HG02884 (cell line): ENCODE results near the gene FHOD3.

Source experiments
- ATAC-seq: cut with Tn5 transposase; IDR thresholded peaks from one replicate; pipeline ENCODE4 v1.9.1; 2021; ENCODE audit warnings: mild to moderate bottlenecking, moderate library complexity; ENCODE audit not compliant: unreplicated experiment

FHOD3 gene

DNA sequence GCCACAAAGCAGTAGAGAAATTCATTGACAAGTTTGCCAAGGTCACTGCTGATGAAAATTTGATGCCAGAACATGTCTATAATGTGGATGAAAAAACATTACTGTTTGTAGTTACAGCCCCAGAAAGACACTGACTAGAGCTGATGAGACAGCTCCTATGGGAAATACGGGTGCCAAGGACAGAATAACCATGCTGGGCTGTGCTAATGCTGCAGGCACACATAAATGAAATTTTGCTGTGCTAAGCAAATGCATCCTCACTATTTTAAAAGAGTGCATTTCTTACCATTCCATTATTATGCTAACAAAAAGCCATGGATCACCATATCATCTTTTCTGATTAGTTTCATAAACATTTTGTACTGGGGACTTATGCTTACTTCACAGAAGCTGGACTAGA is 208.2 kb downstream of the FHOD3 start:
- ATAC-seq, result no peak

DNA sequence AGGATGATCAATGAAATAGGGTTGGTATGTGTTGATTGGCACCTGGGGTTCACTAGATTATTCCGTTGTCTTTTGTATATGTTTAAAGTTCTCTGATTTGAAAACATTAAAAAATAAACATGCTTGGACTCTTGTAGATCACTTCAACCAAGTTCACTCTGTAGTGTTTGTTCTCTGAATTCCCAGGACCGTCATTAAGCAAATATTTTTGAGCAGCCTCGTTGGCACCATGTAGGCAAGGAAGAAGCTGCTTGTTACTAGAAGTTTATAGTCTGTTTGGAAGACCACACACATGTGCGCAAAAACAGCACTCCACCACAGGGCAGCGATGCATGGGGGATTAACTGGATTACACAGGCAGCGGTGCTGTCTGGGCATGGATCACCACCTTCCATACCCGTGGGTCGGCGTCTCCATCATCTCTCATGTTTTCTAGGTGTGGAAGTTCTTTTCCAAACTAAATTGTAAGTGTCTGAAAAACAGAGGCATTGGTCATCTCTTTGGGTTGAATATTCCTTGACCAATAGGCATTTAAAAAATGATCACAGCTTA is 212.2 kb downstream of the FHOD3 start:
- ATAC-seq, result no peak

- ATAC-seq, result no peak
Measured at GRCh38 chr18:36511791-36512352, 214.4 kb downstream of the FHOD3 start.

- no peak for ATAC-seq
Measured at GRCh38 chr18:36513556-36513955, 216.0 kb downstream of the FHOD3 start.

DNA sequence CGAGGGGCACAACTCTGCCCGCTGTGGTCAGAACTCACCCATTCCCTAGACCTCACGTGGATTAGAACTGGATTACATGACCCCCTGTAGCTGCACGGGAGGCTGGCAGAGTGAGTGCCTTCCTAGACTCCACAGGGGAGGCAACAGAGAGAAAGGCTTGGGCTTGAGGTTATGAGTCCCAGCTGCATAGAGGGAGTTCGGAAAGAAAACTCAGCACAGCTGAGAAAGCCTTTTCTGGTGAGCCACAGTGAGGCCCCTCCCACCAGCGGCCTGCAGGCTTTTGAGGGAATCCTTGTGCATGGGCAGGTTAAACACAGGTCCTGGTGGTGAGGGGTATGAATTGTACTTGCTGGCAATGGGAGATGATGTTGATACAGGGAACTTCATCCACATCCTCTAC is 217.3 kb downstream of the FHOD3 start:
- ATAC-seq, result no peak

DNA sequence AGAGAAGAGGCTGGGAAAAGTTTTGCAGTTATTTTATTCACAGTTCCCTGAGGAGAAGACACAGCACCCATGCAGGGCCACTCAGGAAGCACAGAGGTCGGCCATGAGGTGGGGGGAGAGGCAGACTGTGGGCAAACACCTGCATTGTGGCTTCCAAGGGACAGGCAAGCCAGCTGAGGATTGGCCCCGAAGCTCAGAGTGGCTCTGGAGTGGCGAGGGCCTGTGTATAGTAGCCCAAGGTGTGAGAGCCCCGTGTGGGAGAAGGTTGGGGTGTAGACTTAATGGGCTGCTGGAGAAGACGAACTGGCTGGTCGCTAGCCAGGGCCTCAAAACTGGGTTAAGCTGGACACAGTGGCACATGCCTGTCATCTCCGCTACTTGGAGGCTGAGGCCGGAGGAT is 218.7 kb downstream of the FHOD3 start:
- no peak for ATAC-seq

DNA sequence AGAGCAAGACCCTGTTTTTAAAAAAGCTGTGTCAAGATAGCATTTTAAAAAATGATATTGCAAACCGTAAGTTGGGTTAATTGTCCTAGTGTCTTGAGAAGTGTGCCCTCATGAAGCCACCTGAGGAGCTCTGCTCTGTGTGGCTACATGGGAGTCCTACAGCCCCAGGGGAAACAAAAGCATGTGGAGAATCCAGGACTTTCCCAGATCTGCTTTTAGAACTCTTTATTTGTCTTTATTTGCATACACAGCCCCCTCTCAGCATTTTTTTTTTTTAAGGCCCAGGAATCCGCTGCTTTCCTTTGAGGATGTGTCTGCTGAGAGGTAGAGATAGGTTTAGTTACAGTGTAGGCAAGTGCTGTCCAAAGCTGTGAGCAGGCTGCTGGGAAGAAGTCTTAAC is 219.2 kb downstream of the FHOD3 start:
- no peak for ATAC-seq

DNA sequence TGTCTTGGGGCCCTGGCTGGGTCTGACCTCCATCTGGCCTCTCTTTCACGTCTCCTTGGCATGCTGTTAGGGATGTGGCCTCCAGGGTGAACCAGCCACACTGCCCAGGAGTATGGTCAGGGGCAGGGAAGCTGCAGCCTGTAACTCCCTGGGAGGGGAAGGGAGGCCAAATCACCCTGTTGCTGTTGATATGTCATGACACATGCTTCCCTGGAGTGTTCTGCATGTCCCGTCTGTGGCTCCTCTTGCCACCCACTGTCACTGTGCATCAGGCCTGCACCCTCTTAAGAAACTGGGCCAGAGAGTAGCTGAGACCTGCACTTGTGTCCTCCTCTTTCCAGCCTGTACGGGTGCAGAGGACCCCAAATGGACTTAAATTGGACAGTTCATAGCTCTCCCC is 221.3 kb downstream of the FHOD3 start:
- ATAC-seq, result no peak

DNA sequence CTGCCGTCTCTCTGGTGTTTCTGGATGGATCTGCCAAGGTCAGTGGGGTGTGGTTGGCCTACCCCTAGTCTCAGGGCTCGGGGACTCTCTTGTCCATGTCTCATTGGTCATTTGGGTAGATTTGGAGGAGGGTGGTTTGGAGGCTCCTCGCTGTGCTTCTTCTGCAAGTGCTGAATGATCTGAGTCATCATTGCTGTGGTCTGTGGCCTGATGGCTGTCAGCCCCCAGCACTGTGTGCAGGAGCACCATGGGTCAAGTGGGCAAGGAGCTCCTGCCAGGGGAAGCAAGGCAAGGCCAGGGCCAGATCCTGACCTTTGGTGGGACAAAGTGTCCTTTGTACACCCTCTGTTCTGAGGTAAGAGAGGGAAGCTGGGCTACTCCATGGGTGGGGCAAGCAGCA is 221.8 kb downstream of the FHOD3 start:
- no peak for ATAC-seq

GRCh38 chr18:36522509-36522908 is 225.0 kb downstream of the FHOD3 start:
- ATAC-seq, result no peak

- ATAC-seq, result no peak
Measured at GRCh38 chr18:36525913-36526312, 228.4 kb downstream of the FHOD3 start.

GRCh38 chr18:36526611-36527010 is 229.1 kb downstream of the FHOD3 start:
- ATAC-seq, result no peak

DNA sequence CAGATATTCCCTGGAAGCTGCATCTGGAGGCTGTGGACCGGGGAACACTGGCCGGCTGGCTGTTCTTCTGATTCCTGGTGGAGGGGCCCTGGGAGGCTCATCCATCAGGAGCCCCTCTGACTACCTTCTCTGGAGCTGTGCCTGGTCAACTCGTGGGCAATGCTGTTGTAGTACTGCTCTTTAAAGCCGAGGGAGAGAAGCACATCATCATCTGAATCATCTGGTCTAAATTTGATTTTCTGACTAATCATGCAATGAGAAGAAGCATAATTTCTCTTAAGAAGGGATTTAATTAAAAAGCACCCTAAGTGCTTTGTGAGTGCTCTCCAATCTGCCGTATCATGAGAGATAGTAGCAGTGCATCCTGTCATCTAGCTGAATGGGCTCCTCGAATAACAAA is 229.5 kb downstream of the FHOD3 start:
- no peak for ATAC-seq

- ATAC-seq, result no peak
Measured at GRCh38 chr18:36527740-36528455, 230.4 kb downstream of the FHOD3 start.

DNA sequence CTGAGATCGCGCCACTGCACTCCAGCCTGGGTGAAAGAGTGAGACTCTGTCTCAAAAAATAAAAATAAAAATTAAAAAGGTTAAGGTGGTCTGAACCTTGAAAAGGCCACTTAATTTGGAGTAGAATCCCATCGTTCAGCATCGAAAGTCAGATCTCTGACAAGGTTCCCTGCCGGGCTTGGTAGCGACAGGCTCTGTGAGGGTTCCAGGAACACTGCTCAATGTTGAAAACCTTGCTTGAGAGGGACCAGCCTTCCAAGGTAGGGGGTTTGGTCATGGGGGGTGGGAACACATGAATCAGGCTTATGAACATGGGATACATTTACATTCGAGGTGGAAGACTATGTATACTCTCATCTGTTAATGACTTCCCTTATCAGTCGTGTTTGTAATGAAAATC is 232.2 kb downstream of the FHOD3 start:
- ATAC-seq, result no peak

GRCh38 chr18:36530676-36531405 is 233.3 kb downstream of the FHOD3 start:
- ATAC-seq, result no peak

- no peak for ATAC-seq
Measured at GRCh38 chr18:36531636-36532035, 234.1 kb downstream of the FHOD3 start.

- no peak for ATAC-seq
Measured at GRCh38 chr18:36532394-36532793, 234.9 kb downstream of the FHOD3 start.

- no peak for ATAC-seq
Measured at GRCh38 chr18:36532815-36533214, 235.3 kb downstream of the FHOD3 start.

GRCh38 chr18:36533446-36534153 is 236.1 kb downstream of the FHOD3 start:
- no peak for ATAC-seq

- peak; percentile 68 for ATAC-seq
Measured at GRCh38 chr18:36534154-36534688, 236.7 kb downstream of the FHOD3 start.
